ENCODE results near the gene AKIRIN1.
"Not testable (repeated sequence)": the region's sequence is repeated elsewhere in the genome, so short reads cannot be mapped to it uniquely, and the experiment has no call there.

AKIRIN1 gene

GRCh38 chr1:38990738-38991637 lies at the start of gene AKIRIN1:
Gene AKIRIN1, plus strand, starts transcription at chr1:38991276. Its CDS starts 105 bp downstream, at chr1:38991381.
- peak; percentile 89 for DNase-seq (ENCODE audit: low read depth)

- no peak for DNase-seq (ENCODE audit: low read depth)
Measured at GRCh38 chr1:38941527-38942019, 49.5 kb upstream of the AKIRIN1 start, which contains the start of gene RHBDL2. Gene RHBDL2, minus strand, starts transcription at chr1:38941830. Its CDS starts 22,618 bp downstream, at chr1:38919212.

GRCh38 chr1:38942664-38943428 lies 48.2 kb upstream of the AKIRIN1 start:
- DNase-seq (ENCODE audit: low read depth): no peak

GRCh38 chr1:38944547-38944946 lies 46.5 kb upstream of the AKIRIN1 start:
- DNase-seq (ENCODE audit: low read depth): no peak

- no peak for DNase-seq (ENCODE audit: low read depth)
Measured at GRCh38 chr1:38950553-38950952, 40.5 kb upstream of the AKIRIN1 start.

- no peak for DNase-seq (ENCODE audit: low read depth)
Measured at GRCh38 chr1:38953433-38953860, 37.6 kb upstream of the AKIRIN1 start.

GRCh38 chr1:38958967-38959366 lies 32.1 kb upstream of the AKIRIN1 start:
- no peak for DNase-seq (ENCODE audit: low read depth)

- no peak for DNase-seq (ENCODE audit: low read depth)
Measured at GRCh38 chr1:38962113-38962512, 29.0 kb upstream of the AKIRIN1 start.

- DNase-seq (ENCODE audit: low read depth): no peak
Measured at GRCh38 chr1:38962560-38962959, 28.5 kb upstream of the AKIRIN1 start.

GRCh38 chr1:38964140-38964548 lies 26.9 kb upstream of the AKIRIN1 start:
- no peak for DNase-seq (ENCODE audit: low read depth)

GRCh38 chr1:38973145-38973544 lies 17.9 kb upstream of the AKIRIN1 start:
- DNase-seq (ENCODE audit: low read depth): not testable (repeated sequence)

- no peak for DNase-seq (ENCODE audit: low read depth)
Measured at GRCh38 chr1:38973659-38974437, 17.2 kb upstream of the AKIRIN1 start.

- DNase-seq (ENCODE audit: low read depth): peak; percentile 21
Measured at GRCh38 chr1:38977399-38978244, 13.5 kb upstream of the AKIRIN1 start.

GRCh38 chr1:38978245-38978542 lies 12.9 kb upstream of the AKIRIN1 start:
- DNase-seq (ENCODE audit: low read depth): not testable (repeated sequence)

- not testable (repeated sequence) for DNase-seq (ENCODE audit: low read depth)
Measured at GRCh38 chr1:38979380-38979779, 11.7 kb upstream of the AKIRIN1 start.

- DNase-seq (ENCODE audit: low read depth): no peak
Measured at GRCh38 chr1:38989979-38990378, 1.1 kb upstream of the AKIRIN1 start.

GRCh38 chr1:38990386-38990737 lies 714 bp upstream of the AKIRIN1 start:
- DNase-seq (ENCODE audit: low read depth): no peak

GRCh38 chr1:38991638-38992411 lies 749 bp downstream of the AKIRIN1 start:
- no peak for DNase-seq (ENCODE audit: low read depth)

GRCh38 chr1:38992412-38993111 lies 1.5 kb downstream of the AKIRIN1 start:
- DNase-seq (ENCODE audit: low read depth): no peak

GRCh38 chr1:38994196-38994595 lies 3.1 kb downstream of the AKIRIN1 start:
- no peak for DNase-seq (ENCODE audit: low read depth)

Measured in activated T-cell treated with anti-CD3 and anti-CD28 coated beads for 1 hour (primary cell).